ENCODE results near the gene SEMA4F.

Gene SEMA4F

GRCh38 chr2:74707837-74708236, 53.8 kb downstream of the SEMA4F start:
- DNase-seq (ENCODE audit: low read depth) = no peak

GRCh38 chr2:74708296-74708695, 54.2 kb downstream of the SEMA4F start:
- DNase-seq (ENCODE audit: low read depth) = no peak

GRCh38 chr2:74708883-74709282, 54.8 kb downstream of the SEMA4F start:
- no peak for DNase-seq (ENCODE audit: low read depth)

GRCh38 chr2:74712223-74713053, 58.4 kb downstream of the SEMA4F start:
- DNase-seq (ENCODE audit: low read depth) = no peak

- DNase-seq (ENCODE audit: low read depth) = no peak
These were observed 60.6 kb downstream of the SEMA4F start for GRCh38 chr2:74714691-74715080.

- peak; percentile 78 for DNase-seq (ENCODE audit: low read depth)
These were observed 61.2 kb downstream of the SEMA4F start for GRCh38 chr2:74715081-74715791.

GRCh38 chr2:74715880-74716279, 61.8 kb downstream of the SEMA4F start:
- no peak for DNase-seq (ENCODE audit: low read depth)

- no peak for DNase-seq (ENCODE audit: low read depth)
These were observed 65.0 kb downstream of the SEMA4F start for GRCh38 chr2:74719066-74719465.

- DNase-seq (ENCODE audit: low read depth) = no peak
These were observed 67.3 kb downstream of the SEMA4F start for GRCh38 chr2:74721316-74721715.

GRCh38 chr2:74724496-74724895, 70.4 kb downstream of the SEMA4F start:
- no peak for DNase-seq (ENCODE audit: low read depth)

- DNase-seq (ENCODE audit: low read depth) = no peak
These were observed 71.2 kb downstream of the SEMA4F start for GRCh38 chr2:74725287-74725686.

- no peak for DNase-seq (ENCODE audit: low read depth)
These were observed 74.8 kb downstream of the SEMA4F start for GRCh38 chr2:74728842-74729241.

GRCh38 chr2:74730530-74730929, 76.5 kb downstream of the SEMA4F start:
- DNase-seq (ENCODE audit: low read depth) = no peak

Data from stimulated activated CD8-positive, alpha-beta memory T cell treated with anti-CD3 and anti-CD28 coated beads, Interleukin-15, amount 100 ng/mL, for 1 hour (primary cell).